IMR-90 (cell line): ENCODE data around the gene KRT79. TPM values are rescaled to one million over a fixed set of nuclear protein-coding genes. Genes with fewer than 3 reads are reported as not detected.

Source experiments
- ATAC-seq: fragments of 200-7000 bp; cut with Tn5 transposase; 2 replicates; pipeline ENCODE4 v1.9.1; 2020; ENCODE audit warnings: low read depth, mild to moderate bottlenecking, moderate library complexity
- BruUV-seq: library from RNA; stranded (reverse); fragments of 400-500 nt; replicated peaks from 2 replicates; lab custom pipeline; 2021; lab: Mats Ljungman, UMichigan
- CTCF ChIA-PET: fragments of 300-600 bp; formaldehyde crosslinking; extraction: SDS; loops from one replicate; lab custom pipeline; 2021; ENCODE audit warnings: antibody characterized with exemption; lab: Yijun Ruan, JAX
- POLR2A ChIA-PET: fragments of 300-600 bp; sonication (Branson Sonifier 250); formaldehyde crosslinking; loops from one replicate; lab custom pipeline; 2022; ENCODE audit warnings: antibody characterized with exemption; ENCODE audit not compliant: unreplicated experiment; lab: Charles Lee
- DNase-seq: peaks from one replicate; pipeline ENCODE4 v3.0.0; 2013
- H2AFZ ChIP-seq: replicated peaks from 2 replicates; pipeline ENCODE3; 2013; ENCODE audit warnings: low read length, mild to moderate bottlenecking; ENCODE audit not compliant: poor library complexity
- H2AK5ac ChIP-seq: 2 replicates; pipeline ENCODE4 v1.6.1; 2013; ENCODE audit warnings: low read depth, low read length, inconsistent platforms
- H2AK9ac ChIP-seq: replicated peaks from 2 replicates; pipeline ENCODE3; 2013; ENCODE audit warnings: mild to moderate bottlenecking, low read depth, low read length, moderate library complexity; ENCODE audit not compliant: poor library complexity
- H2BK120ac ChIP-seq: 2 replicates; pipeline ENCODE4 v1.6.1; 2013; ENCODE audit warnings: low read depth, low read length, inconsistent platforms
- H2BK15ac ChIP-seq: 3 replicates; pipeline ENCODE4 v1.6.1; 2013; ENCODE audit warnings: low read depth, low read length, inconsistent platforms
- H2BK20ac ChIP-seq: 2 replicates; pipeline ENCODE4 v1.6.1; 2013; ENCODE audit warnings: low read depth, mild to moderate bottlenecking, inconsistent platforms, low read length, moderate library complexity
- H2BK5ac ChIP-seq: 2 replicates; pipeline ENCODE4 v1.6.1; 2013; ENCODE audit warnings: mild to moderate bottlenecking, low read depth, low read length, inconsistent platforms; ENCODE audit not compliant: poor library complexity, severe bottlenecking
- H3K14ac ChIP-seq: replicated peaks from 2 replicates; pipeline ENCODE4 v1.6.1; 2013; ENCODE audit warnings: low read depth, low read length, inconsistent platforms
- H3K18ac ChIP-seq: 2 replicates; pipeline ENCODE4 v1.6.1; 2013; ENCODE audit warnings: low read depth, low read length, control low read depth
- H3K23ac ChIP-seq: 2 replicates; pipeline ENCODE4 v1.6.1; 2013; ENCODE audit warnings: low read depth, low read length, inconsistent platforms
- H3K27ac ChIP-seq: 2 replicates; pipeline ENCODE4 v1.5.1; 2013; ENCODE audit warnings: mild to moderate bottlenecking, control low read depth, low read length; ENCODE audit not compliant: insufficient read depth
- H3K27me3 ChIP-seq: 2 replicates; pipeline ENCODE4 v1.6.1; 2013; ENCODE audit warnings: low read length; ENCODE audit not compliant: control insufficient read depth, insufficient read depth
- H3K36me3 ChIP-seq: 2 replicates; pipeline ENCODE4 v1.6.1; 2013; ENCODE audit warnings: low read length, mixed read lengths; ENCODE audit not compliant: control insufficient read depth, insufficient read depth
- H3K4ac ChIP-seq: 2 replicates; pipeline ENCODE4 v1.6.1; 2013; ENCODE audit warnings: low read depth, low read length, inconsistent platforms
- H3K4me1 ChIP-seq: 2 replicates; pipeline ENCODE4 v1.6.1; 2013; ENCODE audit warnings: low read length, mixed read lengths; ENCODE audit not compliant: control insufficient read depth, insufficient read depth
- H3K4me2 ChIP-seq: 2 replicates; pipeline ENCODE4 v1.6.1; 2013; ENCODE audit warnings: low read depth, mild to moderate bottlenecking, control low read depth, low read length, moderate library complexity
- H3K4me3 ChIP-seq: 2 replicates; pipeline ENCODE4 v1.5.1; 2013; ENCODE audit warnings: low read depth, mild to moderate bottlenecking, control low read depth, low read length, moderate library complexity; ENCODE audit not compliant: insufficient read depth
- H3K56ac ChIP-seq: 2 replicates; pipeline ENCODE4 v1.6.1; 2013; ENCODE audit warnings: low read length, inconsistent platforms; ENCODE audit not compliant: insufficient read depth; ENCODE audit errors: extremely low read depth
- H3K79me1 ChIP-seq, 2 experiments: 2 replicates each; pipeline ENCODE4 v1.6.1; 2013; ENCODE audit warnings: low read length in 2 of 2, inconsistent platforms in 1 of 2, low read depth in 1 of 2
- H3K9ac ChIP-seq: 2 replicates; pipeline ENCODE4 v1.6.1; 2013; ENCODE audit warnings: low read depth, low read length, control low read depth
- H3K9me1 ChIP-seq: 2 replicates; pipeline ENCODE4 v1.6.1; 2013; ENCODE audit warnings: low read length, inconsistent platforms; ENCODE audit not compliant: insufficient read depth
- H3K9me3 ChIP-seq: 2 replicates; pipeline ENCODE4 v1.6.1; 2013; ENCODE audit warnings: low read length; ENCODE audit not compliant: control insufficient read depth, insufficient read depth
- H4K20me1 ChIP-seq: 2 replicates; pipeline ENCODE4 v1.6.1; 2013; ENCODE audit warnings: low read length, inconsistent platforms; ENCODE audit not compliant: insufficient read depth
- H4K5ac ChIP-seq: 2 replicates; pipeline ENCODE4 v1.6.1; 2013; ENCODE audit warnings: mild to moderate bottlenecking, low read depth, low read length, control low read depth
- H4K8ac ChIP-seq, 2 experiments: 2 replicates each; pipeline ENCODE4 v1.6.1; 2013; ENCODE audit warnings: low read depth in 2 of 2, low read length in 2 of 2, control low read depth in 1 of 2, inconsistent platforms in 1 of 2
- H4K91ac ChIP-seq: 2 replicates; pipeline ENCODE4 v1.6.1; 2013; ENCODE audit warnings: low read depth, low read length, inconsistent platforms; ENCODE audit not compliant: insufficient read depth
- BHLHE40 ChIP-seq: fragments of 150-350 bp; IDR thresholded peaks from 2 replicates; pipeline ENCODE4 v1.6.1; 2016; ENCODE audit warnings: mild to moderate bottlenecking, low read depth, low read length
- CEBPB ChIP-seq: IDR thresholded peaks from 2 replicates; pipeline ENCODE4 v1.6.1; 2012; ENCODE audit warnings: low read depth, low read length, improper control_type of control experiment
- CHD1 ChIP-seq: IDR thresholded peaks from 2 replicates; pipeline ENCODE4 v1.6.1; 2012; ENCODE audit warnings: low read depth, low read length, improper control_type of control experiment
- CTCF ChIP-seq: conservative IDR thresholded peaks from 2 replicates; pipeline ENCODE4 v1.5.1; 2012; ENCODE audit warnings: mild to moderate bottlenecking, low read depth, low read length, improper control_type of control experiment
- ELK1 ChIP-seq: fragments of 150-350 bp; IDR thresholded peaks from 2 replicates; pipeline ENCODE4 v1.6.1; 2016; ENCODE audit warnings: low read depth, mild to moderate bottlenecking, low read length, moderate library complexity, borderline replicate concordance
- FOS ChIP-seq: fragments of 150-350 bp; IDR thresholded peaks from 2 replicates; pipeline ENCODE4 v1.6.1; 2016; ENCODE audit warnings: low read depth, low read length
- MAZ ChIP-seq: IDR thresholded peaks from 2 replicates; pipeline ENCODE4 v1.6.1; 2012; ENCODE audit warnings: low read depth, mild to moderate bottlenecking, low read length, improper control_type of control experiment, moderate library complexity, borderline replicate concordance
- MXI1 ChIP-seq: IDR thresholded peaks from 2 replicates; pipeline ENCODE4 v1.6.1; 2012; ENCODE audit warnings: low read depth, mild to moderate bottlenecking, low read length, moderate library complexity, borderline replicate concordance
- POLR2A ChIP-seq: IDR thresholded peaks from 2 replicates; pipeline ENCODE4 v1.6.1; 2012; ENCODE audit warnings: mild to moderate bottlenecking, low read depth, low read length
- RAD21 ChIP-seq: IDR thresholded peaks from 2 replicates; pipeline ENCODE4 v1.6.1; 2012; ENCODE audit warnings: low read length, improper control_type of control experiment
- RCOR1 ChIP-seq: IDR thresholded peaks from 2 replicates; pipeline ENCODE4 v1.6.1; 2012; ENCODE audit warnings: mild to moderate bottlenecking, low read length, improper control_type of control experiment; ENCODE audit not compliant: insufficient replicate concordance
- RFX5 ChIP-seq: IDR thresholded peaks from 2 replicates; pipeline ENCODE4 v1.8.0; 2012; ENCODE audit warnings: low read depth, mild to moderate bottlenecking, low read length, moderate library complexity
- SMC3 ChIP-seq: fragments of 150-350 bp; IDR thresholded peaks from 2 replicates; pipeline ENCODE4 v1.6.1; 2016; ENCODE audit warnings: low read depth, mild to moderate bottlenecking, antibody characterized with exemption, low read length, moderate library complexity
- USF2 ChIP-seq: fragments of 150-350 bp; IDR thresholded peaks from 2 replicates; pipeline ENCODE4 v1.6.1; 2017; ENCODE audit warnings: mild to moderate bottlenecking, antibody characterized with exemption, low read length, low read depth
- WGBS, 2 experiments: methylation state at CpG; one replicate each; pipeline versions ENCODE4 v1.1.5 to v1.1.7; 2013; ENCODE audit warnings: missing lambda C conversion rate in 2 of 2; ENCODE audit not compliant: insufficient read length in 1 of 2; ENCODE audit errors: extremely low coverage in 2 of 2; 5-methylcytosine and 5-hydroxymethylcytosine counted together
- dilution Hi-C: fragments of 300-500 bp; cut with HindIII; formaldehyde crosslinking; loops from one replicate; pipeline ENCODE4 v1.14.3; 2018; ENCODE audit warnings: low sequenced_read_pairs; ENCODE audit not compliant: unreplicated experiment
- in situ Hi-C: fragments of 300-500 bp; cut with MboI; formaldehyde crosslinking; loops from 3 replicates; pipeline ENCODE4 v1.14.3; 2019; ENCODE audit warnings: low sequenced_read_pairs, inconsistent platforms, mixed read lengths
- intact Hi-C: fragments of 100-400 bp; cut with micrococcal nuclease; formaldehyde crosslinking; loops from 2 replicates; pipeline ENCODE4 v1.10.0; 2022
- polyA plus RNA-seq, 3 experiments: library from polyadenylated mRNA; depleted of rRNA; stranded (reverse); fragments of >200 nt; gene quantifications; 2 replicates each; pipeline ENCODE4 v1.2.3, GENCODE V29; 2012; ENCODE audit warnings: low replicate concordance in 1 of 3
- total RNA-seq: library from RNA; depleted of rRNA; stranded (reverse); fragments of >200 nt; gene quantifications from 2 replicates; pipeline ENCODE4 v1.2.3, GENCODE V29; 2012

KRT79 gene
- total and polyA plus RNA-seq, 2 of the 4 experiments (the other 2 are of a cell fraction) = under 0.01 to 0.24 TPM

GRCh38 chr12:52876372-52876771 lies 42.3 kb upstream of the KRT79 start:
- H4K20me1 ChIP-seq = no peaks in the 10 kb centered on the region
- intact Hi-C loops (loop anchor here (10.0 kb wide), 2 partner anchors 592 to 662 kb away; no protein-coding TSS in a partner anchor), in situ Hi-C loops (loop anchor here (5.0 kb wide), 3 partner anchors 294 to 729 kb away; no protein-coding TSS in a partner anchor), dilution Hi-C loops (loop anchor here (25.0 kb wide), 1 partner anchor 111 kb away; no protein-coding TSS in a partner anchor)
- H4K91ac ChIP-seq = peak overlapping the region; percentile 28; the same call in 1 of the 2 replicates
- ATAC-seq = no peak
- no peak overlapping the region for H2AK9ac ChIP-seq
- no peak overlapping the region for H2BK5ac ChIP-seq
- 0 out of 2 replicates have a peak overlapping the region, but pooled peaks have one; percentile 7 for H3K4ac ChIP-seq
- no peak overlapping the region for H2BK15ac ChIP-seq
- ChIA-PET POLR2A (no interaction called here), CTCF (interaction anchor here (0.6 kb wide), 1 partner anchor 1567 kb away, joined by 3 read pairs; no protein-coding TSS in a partner anchor)
- no TSS peak for BruUV-seq
- H3K27me3 ChIP-seq = no peaks in the 10 kb centered on the region
- peaks cover 20% of the 10 kb centered on the region for H3K4me1 ChIP-seq
- 0 out of 2 replicates have a peak overlapping the region, but pooled peaks have one; percentile 3 for H2BK120ac ChIP-seq
- H3K36me3 ChIP-seq = no peaks in the 10 kb centered on the region
- H2AFZ ChIP-seq = peak overlapping the region; percentile 40
- H2AK5ac ChIP-seq = no peak overlapping the region; the same call in 1 of the 2 replicates
- TF ChIP-seq RAD21 (no peak), SMC3 (no peak), USF2 (no peak), RCOR1 (no peak), MAZ (no peak), CEBPB (no peak), RFX5 (no peak), ELK1 (no peak), BHLHE40 (no peak), CHD1 (no peak), MXI1 (no peak), FOS (no peak), CTCF (no peak), POLR2A (no peak)
- H3K9me1 ChIP-seq = peaks cover 19% of the 10 kb centered on the region
- H4K8ac ChIP-seq = no peak overlapping the region
- H3K4me3 ChIP-seq = no peak overlapping the region
- H3K56ac ChIP-seq = no peak overlapping the region
- no peak for DNase-seq
- no peak overlapping the region for H3K14ac ChIP-seq
- 80% methylated on average over 2 of the region's 7 CpGs; no CpG with 5 or more reads in 1 of the 2 experiments for WGBS, 2 experiments
- no peak overlapping the region for H4K5ac ChIP-seq
- H3K4me2 ChIP-seq = no peak overlapping the region
- H3K79me1 ChIP-seq = no peaks in the 10 kb centered on the region
- no peaks in the 10 kb centered on the region for H3K9me3 ChIP-seq
- no peak overlapping the region for H3K23ac ChIP-seq
- H3K9ac ChIP-seq = no peak overlapping the region
- H3K27ac ChIP-seq = no peak overlapping the region
- H3K18ac ChIP-seq = no peak overlapping the region
- no peak overlapping the region for H2BK20ac ChIP-seq
